Loucy (cell line): ENCODE results near the gene YTHDF2.
"Not testable (repeated sequence)": the region's sequence is repeated elsewhere in the genome, so short reads cannot be mapped to it uniquely, and the experiment has no call there.

Experiments used
- CTCF ChIP-seq: fragments of 200-600 bp; sonication (generic); conservative IDR thresholded peaks from 2 replicates; pipeline ENCODE4 v1.5.1; 2014; ENCODE audit warnings: mild to moderate bottlenecking, antibody characterized with exemption, low read length
- EZH2phosphoT487 ChIP-seq: fragments of 200-600 bp; IDR thresholded peaks from 2 replicates; pipeline ENCODE4 v1.6.1; 2018; ENCODE audit warnings: antibody characterized with exemption, mild to moderate bottlenecking, moderate library complexity, borderline replicate concordance

- not testable (repeated sequence) for TF ChIP-seq CTCF, EZH2phosphoT487
Observed at GRCh38 chr1:28721927-28722326, 14.8 kb upstream of the YTHDF2 start.
